NCI-H526 (cell line): ENCODE results near the gene SLCO3A1.

Experiments used
- DNase-seq, 2 experiments: peaks; one replicate each; lab custom pipeline; 2025; lab: John Stamatoyannopoulos, UW

Gene SLCO3A1

GRCh38 chr15:92003515-92004067, 150.1 kb downstream of the SLCO3A1 start:
- DNase-seq = no peak

GRCh38 chr15:92005154-92005553, 151.6 kb downstream of the SLCO3A1 start:
- DNase-seq = peak; percentile 72 to 90

GRCh38 chr15:92006186-92007028, 152.9 kb downstream of the SLCO3A1 start:
- DNase-seq = no peak

- DNase-seq = no peak
Observed at GRCh38 chr15:92009162-92009561, 155.7 kb downstream of the SLCO3A1 start.

GRCh38 chr15:92011611-92012367, 158.3 kb downstream of the SLCO3A1 start:
- DNase-seq = peak in 1 of 2 experiments; percentile 21

- no peak for DNase-seq
Observed at GRCh38 chr15:92012368-92012629, 158.8 kb downstream of the SLCO3A1 start.

- DNase-seq = no peak
Observed at GRCh38 chr15:92012881-92013280, 159.4 kb downstream of the SLCO3A1 start.

- no peak for DNase-seq
Observed at GRCh38 chr15:92014281-92015030, 160.9 kb downstream of the SLCO3A1 start.

GRCh38 chr15:92017882-92018534, 164.5 kb downstream of the SLCO3A1 start:
- no peak for DNase-seq

- no peak for DNase-seq
Observed at GRCh38 chr15:92018535-92019239, 165.2 kb downstream of the SLCO3A1 start.

- DNase-seq = no peak
Observed at GRCh38 chr15:92019706-92020105, 166.2 kb downstream of the SLCO3A1 start.

GRCh38 chr15:92020207-92020606, 166.7 kb downstream of the SLCO3A1 start:
- no peak for DNase-seq

- DNase-seq = no peak
Observed at GRCh38 chr15:92020804-92021203, 167.3 kb downstream of the SLCO3A1 start.

- DNase-seq = no peak
Observed at GRCh38 chr15:92021792-92022191, 168.3 kb downstream of the SLCO3A1 start.

GRCh38 chr15:92023965-92024364, 170.5 kb downstream of the SLCO3A1 start:
- DNase-seq = no peak

- DNase-seq = no peak
Observed at GRCh38 chr15:92025706-92026270, 172.3 kb downstream of the SLCO3A1 start.

GRCh38 chr15:92028389-92028724, 174.8 kb downstream of the SLCO3A1 start:
- DNase-seq = no peak

GRCh38 chr15:92029767-92030166, 176.3 kb downstream of the SLCO3A1 start:
- no peak for DNase-seq

- no peak for DNase-seq
Observed at GRCh38 chr15:92033314-92033713, 179.8 kb downstream of the SLCO3A1 start.

- no peak for DNase-seq
Observed at GRCh38 chr15:92033723-92034122, 180.2 kb downstream of the SLCO3A1 start.

GRCh38 chr15:92034227-92034626, 180.7 kb downstream of the SLCO3A1 start:
- no peak for DNase-seq
